Neural progenitor cell (in vitro differentiated cells): Measurements from ENCODE around the gene ZNF503. TPM values are rescaled to one million over a fixed set of nuclear protein-coding genes. Genes with fewer than 3 reads are reported as not detected.
"Not testable (repeated sequence)": the region's sequence is repeated elsewhere in the genome, so short reads cannot be mapped to it uniquely, and the experiment has no call there.

Experiments used
- DNase-seq: peaks from one replicate; pipeline ENCODE4 v3.0.0-alpha.2; 2016; ENCODE audit warnings: low spot score
- H2AFZ ChIP-seq: fragments of 200-600 bp; sonication (generic); replicated peaks from 2 replicates; pipeline ENCODE4 v1.6.1; 2016; ENCODE audit warnings: antibody characterized with exemption
- H3F3A ChIP-seq: fragments of 200-600 bp; sonication (generic); 2 replicates; pipeline ENCODE4 v1.6.1; 2016; ENCODE audit warnings: antibody characterized with exemption, low read depth
- H3K27ac ChIP-seq: fragments of 200-600 bp; sonication (generic); 2 replicates; pipeline ENCODE4 v1.5.1; 2016; ENCODE audit warnings: mild to moderate bottlenecking
- H3K27me3 ChIP-seq: fragments of 200-600 bp; sonication (generic); 2 replicates; pipeline ENCODE4 v1.6.1; 2016; ENCODE audit warnings: mild to moderate bottlenecking, moderate library complexity
- H3K36me3 ChIP-seq: fragments of 200-600 bp; sonication (generic); 2 replicates; pipeline ENCODE4 v1.5.1; 2016
- H3K4me1 ChIP-seq: fragments of 200-600 bp; sonication (generic); 2 replicates; pipeline ENCODE4 v1.6.1; 2016; ENCODE audit warnings: mixed run types
- H3K4me2 ChIP-seq: fragments of 200-600 bp; sonication (generic); 2 replicates; pipeline ENCODE4 v1.6.1; 2016
- H3K4me3 ChIP-seq: fragments of 200-600 bp; sonication (generic); 2 replicates; pipeline ENCODE4 v1.5.1; 2016
- H3K79me2 ChIP-seq: fragments of 200-600 bp; sonication (generic); 2 replicates; pipeline ENCODE4 v1.6.1; 2016; ENCODE audit warnings: low read depth
- H3K9ac ChIP-seq: fragments of 200-600 bp; sonication (generic); 2 replicates; pipeline ENCODE4 v1.6.1; 2016
- H3K9me3 ChIP-seq: fragments of 200-600 bp; sonication (generic); 2 replicates; pipeline ENCODE4 v1.5.1; 2016; ENCODE audit warnings: low read depth
- H4K20me1 ChIP-seq: fragments of 200-600 bp; sonication (generic); 2 replicates; pipeline ENCODE4 v1.6.1; 2016; ENCODE audit warnings: low read depth
- H3K27ac Mint-ChIP-seq: 3 replicates; pipeline ENCODE4 v1.8.0; 2021; ENCODE audit warnings: mixed read lengths
- H3K27me3 Mint-ChIP-seq: 2 replicates; pipeline ENCODE4 v1.8.0; 2022; ENCODE audit warnings: low read depth, mild to moderate bottlenecking, inconsistent platforms, moderate library complexity, mixed read lengths; ENCODE audit not compliant: insufficient read depth
- H3K36me3 Mint-ChIP-seq: 3 replicates; pipeline ENCODE4 v1.8.0; 2021; ENCODE audit warnings: mixed read lengths
- H3K4me1 Mint-ChIP-seq: 3 replicates; pipeline ENCODE4 v1.8.0; 2021; ENCODE audit warnings: mixed read lengths
- H3K4me3 Mint-ChIP-seq: 3 replicates; pipeline ENCODE4 v1.8.0; 2021; ENCODE audit warnings: mild to moderate bottlenecking, moderate library complexity, mixed read lengths
- H3K9me3 Mint-ChIP-seq: 3 replicates; pipeline ENCODE4 v1.8.0; 2020; ENCODE audit warnings: mixed read lengths
- CTCF ChIP-seq: fragments of 200-600 bp; sonication (generic); IDR thresholded peaks from 2 replicates; pipeline ENCODE4 v1.5.1; 2017; ENCODE audit warnings: antibody characterized with exemption, mild to moderate bottlenecking
- EZH2 ChIP-seq: fragments of 200-600 bp; sonication (generic); IDR thresholded peaks from 2 replicates; pipeline ENCODE4 v1.6.1; 2017; ENCODE audit warnings: antibody characterized with exemption, mild to moderate bottlenecking, moderate library complexity
- EZH2phosphoT487 ChIP-seq: fragments of 200-600 bp; sonication (generic); IDR thresholded peaks from 2 replicates; pipeline ENCODE4 v1.6.1; 2017; ENCODE audit warnings: antibody characterized with exemption
- total RNA-seq: library from RNA; depleted of rRNA; stranded (reverse); fragments of >200 nt; gene quantifications from 2 replicates; pipeline ENCODE4 v1.2.3, GENCODE V29; 2015; ENCODE audit warnings: low replicate concordance

ZNF503 gene
- total RNA-seq, 1 donor from 2014 or later = 8.3 TPM

- H4K20me1 ChIP-seq = no peaks in the 10 kb centered on the region
- H3K4me3 Mint-ChIP-seq = no peak overlapping the region
- no peak overlapping the region for H3K4me3 ChIP-seq
- no peaks in the 10 kb centered on the region for H3K27me3 ChIP-seq
- no peak overlapping the region for H3K27ac Mint-ChIP-seq
- DNase-seq = no peak
- H3F3A ChIP-seq = no peaks in the 10 kb centered on the region
- no peaks in the 10 kb centered on the region for H3K36me3 ChIP-seq
- H3K27me3 Mint-ChIP-seq = peaks cover 16% of the 10 kb centered on the region
- H3K4me2 ChIP-seq = no peak overlapping the region
- peaks cover 9% of the 10 kb centered on the region for H3K4me1 ChIP-seq
- no peak overlapping the region for H3K27ac ChIP-seq
- no peaks in the 10 kb centered on the region for H3K79me2 ChIP-seq
- peaks cover 10% of the 10 kb centered on the region for H3K4me1 Mint-ChIP-seq
- H2AFZ ChIP-seq = no peak overlapping the region
- H3K36me3 Mint-ChIP-seq = no peaks in the 10 kb centered on the region
- H3K9me3 Mint-ChIP-seq = peaks cover 2% of the 10 kb centered on the region
- TF ChIP-seq EZH2 (no peak), CTCF (no peak), EZH2phosphoT487 (no peak)
- H3K9me3 ChIP-seq = no peaks in the 10 kb centered on the region
- H3K9ac ChIP-seq = no peak overlapping the region
Measured at GRCh38 chr10:75378379-75378778, 23.2 kb downstream of the ZNF503 start.

DNA sequence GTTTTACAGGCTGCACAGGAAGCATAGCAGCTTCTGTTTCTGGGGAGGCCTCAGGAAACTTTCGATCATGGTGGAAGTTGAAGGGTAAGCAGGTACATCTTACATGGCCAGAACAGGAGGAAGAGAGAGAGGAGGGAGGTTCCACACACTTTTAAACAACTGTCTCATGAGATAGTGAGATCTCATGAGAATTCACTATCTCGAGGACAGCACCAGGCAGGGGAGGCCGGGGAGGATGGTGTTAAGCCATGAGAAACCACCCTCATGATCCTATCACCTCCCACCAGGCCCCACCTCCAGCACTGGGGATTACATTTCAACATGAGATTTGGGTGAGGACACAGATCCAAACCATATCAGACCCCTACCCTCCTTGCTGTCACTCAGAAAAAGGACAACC, 23.7 kb downstream of the ZNF503 start:
- H4K20me1 ChIP-seq = no peaks in the 10 kb centered on the region
- H3K4me1 ChIP-seq = peaks cover 9% of the 10 kb centered on the region
- H3K9ac ChIP-seq = no peak overlapping the region
- H3K27ac Mint-ChIP-seq = no peak overlapping the region
- peaks cover 2% of the 10 kb centered on the region for H3K9me3 Mint-ChIP-seq
- DNase-seq = no peak
- TF ChIP-seq CTCF (no peak), EZH2phosphoT487 (no peak), EZH2 (no peak)
- no peaks in the 10 kb centered on the region for H3K36me3 Mint-ChIP-seq
- H3K27me3 Mint-ChIP-seq = peaks cover 11% of the 10 kb centered on the region
- peaks cover 10% of the 10 kb centered on the region for H3K4me1 Mint-ChIP-seq
- H3K4me2 ChIP-seq = no peak overlapping the region
- H3K27ac ChIP-seq = no peak overlapping the region
- H3F3A ChIP-seq = no peaks in the 10 kb centered on the region
- H3K9me3 ChIP-seq = no peaks in the 10 kb centered on the region
- H2AFZ ChIP-seq = no peak overlapping the region
- H3K4me3 ChIP-seq = no peak overlapping the region
- no peaks in the 10 kb centered on the region for H3K27me3 ChIP-seq
- no peaks in the 10 kb centered on the region for H3K79me2 ChIP-seq
- H3K4me3 Mint-ChIP-seq = no peak overlapping the region
- H3K36me3 ChIP-seq = no peaks in the 10 kb centered on the region

GRCh38 chr10:75375838-75376237, 25.7 kb downstream of the ZNF503 start:
- H3K9me3 ChIP-seq = no peaks in the 10 kb centered on the region
- H3K4me1 ChIP-seq = peaks cover 9% of the 10 kb centered on the region
- no peak overlapping the region for H3K4me2 ChIP-seq
- no peaks in the 10 kb centered on the region for H3K79me2 ChIP-seq
- no peak overlapping the region for H3K27ac ChIP-seq
- no peak overlapping the region for H3K4me3 Mint-ChIP-seq
- H3F3A ChIP-seq = no peaks in the 10 kb centered on the region
- H3K27me3 ChIP-seq = no peaks in the 10 kb centered on the region
- no peak overlapping the region for H3K27ac Mint-ChIP-seq
- no peak for DNase-seq
- H3K36me3 ChIP-seq = no peaks in the 10 kb centered on the region
- H3K9ac ChIP-seq = no peak overlapping the region
- no peak overlapping the region for H3K4me3 ChIP-seq
- H2AFZ ChIP-seq = no peak overlapping the region
- H3K4me1 Mint-ChIP-seq = peaks cover 10% of the 10 kb centered on the region
- peaks cover 7% of the 10 kb centered on the region for H3K27me3 Mint-ChIP-seq
- no peaks in the 10 kb centered on the region for H4K20me1 ChIP-seq
- TF ChIP-seq EZH2 (no peak), CTCF (no peak), EZH2phosphoT487 (no peak)
- no peaks in the 10 kb centered on the region for H3K36me3 Mint-ChIP-seq
- peaks cover 2% of the 10 kb centered on the region for H3K9me3 Mint-ChIP-seq

- DNase-seq = no peak
- no peak overlapping the region for H3K4me3 ChIP-seq
- no peaks in the 10 kb centered on the region for H4K20me1 ChIP-seq
- Mint-ChIP-seq H3K27me3 (no peaks in the 10 kb centered on the region), H3K27ac (no peak overlapping the region), H3K9me3 (peaks cover 4% of the 10 kb centered on the region), H3K36me3 (no peaks in the 10 kb centered on the region), H3K4me3 (no peak overlapping the region), H3K4me1 (peaks cover 4% of the 10 kb centered on the region)
- H3K9ac ChIP-seq = no peak overlapping the region
- H3K4me1 ChIP-seq = no peaks in the 10 kb centered on the region
- TF ChIP-seq EZH2phosphoT487 (no peak), CTCF (no peak), EZH2 (no peak)
- H3F3A ChIP-seq = no peaks in the 10 kb centered on the region
- H3K27me3 ChIP-seq = no peaks in the 10 kb centered on the region
- no peaks in the 10 kb centered on the region for H3K9me3 ChIP-seq
- H2AFZ ChIP-seq = no peak overlapping the region
- no peaks in the 10 kb centered on the region for H3K36me3 ChIP-seq
- no peak overlapping the region for H3K27ac ChIP-seq
- no peaks in the 10 kb centered on the region for H3K79me2 ChIP-seq
- no peak overlapping the region for H3K4me2 ChIP-seq
Measured at GRCh38 chr10:75371010-75371409, 30.6 kb downstream of the ZNF503 start.

- not testable (repeated sequence) for H3K4me3 ChIP-seq, H3K27ac Mint-ChIP-seq, H3K4me1 Mint-ChIP-seq, H3K79me2 ChIP-seq, H4K20me1 ChIP-seq, H3F3A ChIP-seq, H3K4me3 Mint-ChIP-seq, DNase-seq, H3K27me3 ChIP-seq, H3K4me2 ChIP-seq, H3K27ac ChIP-seq, H3K9me3 ChIP-seq, H3K36me3 Mint-ChIP-seq, H2AFZ ChIP-seq, H3K36me3 ChIP-seq, H3K4me1 ChIP-seq, H3K9ac ChIP-seq, H3K27me3 Mint-ChIP-seq, H3K9me3 Mint-ChIP-seq
Measured at GRCh38 chr10:75369838-75370237, 31.7 kb downstream of the ZNF503 start.
